Fibroblast of skin of abdomen (primary cell): ENCODE data around the gene HPCAL1.

ENCODE experiments used
- DNase-seq: peaks from one replicate; pipeline ENCODE4 v3.0.0-alpha.2; 2013

Gene HPCAL1

DNA sequence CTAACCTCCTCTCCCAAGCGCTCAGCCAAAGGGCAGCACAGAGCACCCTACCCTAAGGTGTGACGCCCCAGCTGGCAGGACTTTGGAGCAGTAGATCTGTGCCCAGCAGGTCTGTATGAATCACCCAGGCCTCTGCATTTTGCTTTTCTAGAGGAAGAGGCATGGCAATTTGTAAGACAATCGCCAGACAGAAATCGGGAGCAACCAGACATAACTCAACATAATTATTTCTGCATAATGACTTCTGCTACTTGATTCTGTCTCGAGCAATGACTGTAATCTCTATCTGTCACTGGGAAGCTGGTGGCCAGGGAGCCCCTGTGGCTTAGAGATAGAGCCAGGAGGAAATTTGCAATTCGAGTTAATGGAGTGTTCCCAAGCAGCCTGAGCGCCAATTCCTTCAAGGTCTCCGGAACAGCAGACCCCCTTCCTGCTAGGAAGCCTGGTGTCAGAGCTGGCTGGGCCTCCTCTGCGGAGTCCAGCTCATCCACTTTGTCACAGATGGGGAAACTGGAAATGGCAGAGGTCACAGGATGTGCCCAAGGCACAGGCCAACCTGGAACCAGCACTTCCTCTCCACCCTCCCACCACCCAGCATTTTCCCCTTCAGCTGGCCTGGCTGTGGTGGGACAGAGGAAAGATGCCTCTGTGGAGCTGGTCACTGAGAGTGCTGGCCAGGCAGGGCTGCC, 90.4 kb downstream of the HPCAL1 start:
- no peak for DNase-seq

DNA sequence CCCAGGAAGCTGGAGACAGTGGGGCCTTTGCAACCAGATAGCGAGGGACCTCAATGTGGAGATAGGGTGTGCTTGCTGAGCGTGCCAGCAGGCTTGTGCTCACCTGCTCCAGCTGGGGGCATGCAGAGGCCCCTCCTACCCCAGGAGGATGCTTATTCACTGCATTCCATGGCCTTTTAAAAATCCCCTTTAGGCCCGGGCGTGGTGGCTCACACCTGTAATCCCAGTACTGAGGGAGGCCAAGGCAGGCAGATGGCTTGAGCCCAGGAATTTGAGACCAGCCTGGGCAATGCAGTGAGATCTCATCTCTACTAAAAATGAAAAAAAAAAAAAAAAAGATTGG, 90.9 kb downstream of the HPCAL1 start:
- DNase-seq: no peak

DNA sequence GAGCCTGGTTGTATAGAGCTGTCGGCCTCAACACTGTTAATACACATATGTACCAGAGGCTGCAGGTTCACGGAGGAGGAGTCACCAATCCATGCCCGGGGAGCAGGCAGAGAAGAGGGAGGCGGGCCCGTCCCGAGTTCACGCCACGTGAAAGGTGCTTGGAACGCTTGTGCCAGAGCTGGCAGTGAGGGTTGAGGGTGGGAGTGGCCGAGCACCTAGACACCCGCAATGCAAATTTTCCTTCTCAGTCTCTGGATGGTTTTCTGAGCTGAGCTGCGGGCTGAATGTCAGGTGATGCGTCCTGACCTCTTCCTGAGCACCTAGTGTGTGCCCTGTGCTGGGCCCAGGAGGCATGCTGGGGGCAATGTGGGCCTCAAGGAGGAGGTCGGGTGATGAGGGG, 93.2 kb downstream of the HPCAL1 start:
- no peak for DNase-seq

DNA sequence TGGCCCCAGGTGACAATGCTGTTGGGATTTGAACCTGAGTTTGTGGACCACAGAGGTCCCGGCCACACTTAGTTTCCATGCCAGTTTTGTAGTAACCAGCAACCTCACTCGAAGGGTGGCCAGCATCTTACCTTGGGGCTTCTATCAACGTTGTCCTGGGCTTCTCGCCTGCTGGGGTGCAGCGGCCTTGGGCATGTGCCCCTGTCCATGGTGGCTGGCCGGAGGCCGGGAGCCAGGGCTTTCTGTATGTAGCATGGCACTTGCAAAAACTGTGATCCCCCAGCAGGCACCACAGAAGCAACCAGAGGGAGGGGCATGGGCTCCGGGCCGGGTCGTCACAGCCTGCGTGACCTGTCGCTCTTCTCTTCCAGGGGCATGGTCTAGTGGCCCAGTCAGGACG, 93.8 kb downstream of the HPCAL1 start:
- no peak for DNase-seq

DNA sequence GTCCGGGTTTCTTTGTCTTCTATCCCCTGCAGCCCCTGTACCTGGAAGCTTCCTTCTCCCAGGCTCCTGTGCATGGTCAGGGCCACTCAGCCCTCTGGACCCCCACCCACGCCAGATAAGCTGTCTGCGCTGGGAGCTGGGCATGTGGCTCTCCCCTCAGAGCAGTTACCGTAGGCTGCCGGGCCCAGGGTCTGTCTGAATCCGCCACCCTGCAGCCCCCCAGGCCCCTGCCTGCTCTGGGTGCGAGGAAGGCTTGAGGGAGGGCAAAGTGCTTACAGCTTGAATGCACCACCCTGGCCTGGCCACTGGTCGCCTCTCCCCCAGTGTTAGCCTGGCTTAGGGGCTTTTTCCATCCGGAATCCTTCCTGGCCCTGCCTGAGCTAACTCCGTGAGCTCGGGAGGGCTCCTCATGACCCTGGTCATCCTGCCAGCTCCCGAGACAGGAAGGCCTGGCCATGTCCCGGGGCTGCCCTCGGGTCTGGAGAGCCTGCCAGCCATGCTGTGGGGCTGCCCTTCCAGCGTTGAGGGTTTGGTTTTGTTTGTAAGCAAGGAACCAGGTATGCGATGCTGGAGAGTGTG, 94.7 kb downstream of the HPCAL1 start:
- DNase-seq: no peak

DNA sequence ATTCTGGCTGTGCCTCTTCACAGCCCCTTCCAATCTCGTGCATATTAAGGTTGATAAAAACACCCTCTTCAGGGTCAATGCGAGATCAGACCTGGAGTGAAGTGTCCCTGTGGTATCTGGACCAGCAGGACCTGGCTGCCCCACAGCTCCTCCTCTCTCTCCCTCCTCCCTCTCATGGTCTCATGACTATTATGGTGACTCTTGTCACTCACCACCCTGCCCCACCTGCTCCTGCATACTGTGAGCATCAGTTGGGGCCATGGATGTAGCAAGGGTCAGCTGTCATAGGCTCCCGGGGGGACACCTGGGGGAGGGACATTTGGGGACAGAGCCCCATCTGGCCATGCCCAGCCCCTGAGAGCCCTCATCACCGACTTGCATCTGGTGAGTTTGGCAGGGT, 95.2 kb downstream of the HPCAL1 start:
- no peak for DNase-seq

DNA sequence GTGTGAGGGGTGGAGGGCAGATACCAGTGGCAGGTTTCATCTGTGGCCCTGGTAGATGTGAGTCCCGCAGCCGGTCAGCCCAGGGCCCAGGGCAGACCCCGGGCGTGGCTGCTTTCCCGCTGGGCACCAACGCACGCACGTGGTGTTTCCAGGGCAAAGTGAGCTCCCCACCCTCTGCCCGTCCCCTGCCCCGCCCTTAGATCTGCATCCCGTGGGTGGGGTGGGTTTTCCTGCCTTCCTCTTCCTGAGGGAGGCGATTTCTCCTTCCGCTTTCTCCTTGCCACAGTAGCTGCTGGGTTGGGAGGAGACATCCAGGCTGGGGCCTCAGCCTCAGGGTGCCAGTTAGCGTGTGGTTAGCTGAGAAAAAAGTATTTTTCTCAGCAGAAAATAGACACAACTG, 95.8 kb downstream of the HPCAL1 start:
- no peak for DNase-seq

DNA sequence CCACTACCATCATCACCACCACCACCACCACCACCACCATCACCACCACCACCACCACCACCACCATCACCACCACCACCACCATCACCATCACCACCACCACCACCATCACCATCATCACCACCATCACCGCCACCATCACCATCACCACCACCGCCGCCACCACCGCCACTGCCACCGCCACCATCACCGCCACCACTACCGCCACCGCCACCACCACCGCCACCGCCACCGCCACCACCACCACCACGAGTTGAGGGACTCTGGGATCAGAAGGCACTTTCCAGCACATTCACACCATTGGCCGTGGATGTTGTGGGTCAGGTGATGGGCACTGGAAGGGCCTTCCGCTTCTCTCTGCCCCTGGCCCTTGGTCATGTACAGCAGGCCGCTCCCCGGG, 96.7 kb downstream of the HPCAL1 start:
- no peak for DNase-seq

DNA sequence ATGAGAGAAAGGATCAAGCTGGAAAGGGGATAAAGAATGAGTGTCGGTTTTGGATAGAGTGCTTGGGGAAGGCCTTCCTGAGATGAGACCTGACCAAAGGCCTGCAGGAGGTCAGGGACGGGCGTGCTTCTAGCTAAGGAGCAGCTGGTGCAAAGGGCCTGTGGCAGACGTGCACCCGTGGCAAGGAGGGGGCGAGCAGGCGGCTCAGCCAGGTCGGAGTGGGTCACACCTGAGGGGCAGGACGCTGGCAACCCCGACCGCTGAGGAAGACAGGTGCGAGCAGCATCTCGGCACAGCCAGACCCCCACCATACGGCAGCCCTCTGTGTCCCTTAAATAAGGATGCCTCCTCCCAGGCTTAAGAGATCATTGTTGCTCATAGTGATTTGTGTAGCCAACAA, 97.3 kb downstream of the HPCAL1 start:
- no peak for DNase-seq

DNA sequence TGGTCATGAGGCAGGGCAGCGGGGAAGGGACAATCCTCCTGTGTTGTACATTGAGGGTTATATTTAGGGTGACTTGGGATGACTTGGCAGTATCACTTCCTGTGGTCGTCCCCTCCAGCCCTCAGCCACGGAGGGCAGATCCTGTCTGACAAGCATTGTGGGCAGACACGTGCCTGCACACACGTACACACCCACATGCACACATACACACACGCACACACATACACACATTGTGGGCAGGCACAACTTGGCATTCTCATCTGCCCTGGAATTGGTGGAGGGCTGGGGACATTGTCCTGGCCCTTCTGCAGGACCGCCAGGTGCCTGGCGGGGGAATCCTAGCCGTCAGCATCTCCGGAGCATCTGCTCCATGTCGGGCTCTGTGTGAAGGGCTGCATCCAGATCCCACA, 97.9 kb downstream of the HPCAL1 start:
- no peak for DNase-seq

DNA sequence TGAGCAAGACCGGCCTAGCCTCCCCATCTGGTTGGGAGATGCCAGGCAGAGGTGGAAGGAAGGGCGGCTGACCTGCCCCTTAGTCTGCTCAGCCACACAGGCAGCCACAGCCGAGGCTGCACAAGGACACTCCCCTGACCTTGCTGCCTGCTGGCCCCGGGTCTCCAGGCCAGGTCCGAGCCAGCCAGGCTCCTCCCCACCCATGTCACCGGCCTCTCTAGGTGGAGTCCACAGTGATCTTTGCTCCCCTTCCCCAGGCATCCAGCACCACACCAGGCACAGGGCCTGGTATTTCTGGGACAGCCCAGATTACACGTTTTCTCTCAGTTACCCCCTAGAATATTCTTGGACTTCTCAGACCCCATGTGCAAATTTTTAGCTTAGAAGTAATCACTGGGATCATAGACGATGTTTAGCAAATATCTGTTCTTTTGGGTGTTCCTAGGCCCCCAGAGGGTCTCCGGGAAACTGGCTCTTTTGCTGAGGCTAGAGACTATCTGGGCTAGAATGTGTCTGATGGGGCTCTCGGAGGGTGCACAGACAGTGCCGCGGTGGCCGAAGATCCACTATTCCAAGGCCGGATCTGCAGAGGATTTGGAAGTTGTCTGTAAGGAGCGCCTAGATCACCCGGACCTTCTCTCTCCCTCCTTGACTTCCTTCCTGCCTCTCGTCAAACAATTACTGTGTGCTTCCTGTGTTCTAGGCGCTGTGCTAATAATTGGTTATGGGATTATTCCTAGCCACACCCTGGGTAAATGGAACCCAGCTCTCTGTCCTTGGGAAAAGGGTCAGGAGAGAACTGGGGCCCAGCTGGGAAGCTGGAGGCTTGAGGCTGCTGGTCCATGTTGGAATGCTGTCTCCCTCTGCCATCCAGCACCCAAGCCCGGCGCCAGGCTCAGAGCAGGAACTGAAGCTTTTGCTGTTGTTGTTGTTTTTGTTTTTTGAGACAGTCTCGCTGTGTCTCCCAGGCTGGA, 98.6 kb downstream of the HPCAL1 start:
- no peak for DNase-seq

DNA sequence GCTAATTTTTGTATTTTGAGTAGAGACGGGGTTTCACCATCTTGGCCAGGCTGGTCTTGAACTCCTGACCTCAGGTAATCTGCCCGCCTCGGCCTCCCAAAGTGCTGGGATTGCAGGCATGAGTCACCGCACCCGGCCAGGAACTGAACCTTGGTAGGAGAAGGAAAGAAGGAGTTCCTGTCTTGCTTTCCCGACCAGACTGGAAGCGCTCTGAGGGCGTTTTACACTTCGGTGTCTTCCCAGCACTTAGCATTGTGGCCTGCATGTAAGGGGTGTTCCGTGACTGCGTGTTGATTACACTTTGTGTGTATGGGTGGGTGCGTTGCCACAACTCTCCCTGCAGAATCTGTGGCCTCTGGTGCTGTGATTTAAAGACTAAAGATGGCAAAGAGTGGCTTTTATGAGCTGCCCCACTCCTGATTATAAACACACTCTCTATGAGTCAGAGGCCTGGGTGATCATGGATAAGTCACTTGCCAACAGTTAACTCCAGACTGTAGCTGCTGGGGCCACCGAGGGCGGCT, 99.4 kb downstream of the HPCAL1 start:
- DNase-seq: no peak

DNA sequence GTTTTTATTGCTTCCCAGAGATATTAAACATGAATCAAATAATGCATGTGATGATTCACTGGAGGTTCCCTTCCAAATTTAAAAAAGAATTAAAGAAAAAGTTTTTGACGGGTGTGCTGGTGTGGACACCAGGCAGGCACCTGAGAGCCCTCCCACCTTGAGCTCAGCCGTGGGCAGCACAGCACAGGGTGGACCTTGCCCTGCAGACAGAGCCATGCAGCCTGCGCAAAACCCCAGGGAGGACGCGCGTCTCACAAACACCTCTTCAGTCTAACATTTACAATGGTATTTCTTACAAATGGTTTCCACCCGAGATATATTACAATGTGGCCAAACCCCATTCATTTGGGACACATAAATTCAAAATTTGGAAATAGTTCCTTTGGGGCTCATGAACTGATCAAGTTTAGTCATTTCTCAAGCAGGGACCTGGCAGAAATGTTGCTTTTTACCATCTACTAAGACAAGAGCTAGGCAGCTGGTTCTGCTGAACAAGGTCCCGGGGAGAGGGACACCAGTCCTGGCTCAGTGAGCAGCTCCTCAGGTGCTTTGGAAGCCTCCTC, 100.0 kb downstream of the HPCAL1 start:
- DNase-seq: no peak

DNA sequence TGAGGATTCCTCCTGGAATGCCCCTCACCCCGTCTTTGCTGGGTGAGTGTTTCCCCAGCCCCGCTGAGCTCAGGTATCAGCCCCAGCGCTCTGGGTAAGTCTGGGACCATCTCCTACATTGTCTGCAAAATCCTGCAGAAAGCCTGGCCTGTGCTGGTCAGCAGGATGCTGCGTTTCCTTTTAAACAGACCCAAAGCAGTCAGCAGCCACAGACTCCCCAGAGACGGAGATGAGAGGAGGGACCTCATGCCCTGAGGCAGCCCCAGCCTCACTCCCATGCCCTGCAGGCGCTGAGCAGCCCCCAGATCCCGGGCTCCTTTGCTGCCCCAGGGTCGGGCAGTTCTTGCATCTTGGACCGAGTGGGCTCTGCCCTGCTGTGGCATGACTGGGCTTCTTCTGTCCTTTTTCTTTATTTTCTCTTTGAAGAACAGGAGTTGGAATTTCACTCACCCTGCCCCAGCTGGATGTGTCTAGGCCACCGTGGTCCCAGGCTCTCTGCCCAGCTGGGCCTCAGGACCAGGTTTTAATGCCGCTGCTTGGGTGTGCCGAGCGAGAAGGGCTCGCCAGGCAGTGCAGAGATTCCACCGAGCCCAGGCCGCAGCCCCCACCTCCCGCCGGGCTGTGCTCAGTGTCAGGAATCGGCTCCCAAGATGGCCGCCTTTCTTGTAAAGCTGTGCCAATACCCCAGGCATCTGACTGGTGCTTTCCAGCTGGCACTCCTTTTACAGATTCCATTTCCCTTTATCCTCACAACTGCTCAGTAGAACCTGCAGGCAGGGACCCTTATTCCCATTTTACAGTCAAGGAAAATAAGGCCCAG, 101.8 kb downstream of the HPCAL1 start:
- no peak for DNase-seq

DNA sequence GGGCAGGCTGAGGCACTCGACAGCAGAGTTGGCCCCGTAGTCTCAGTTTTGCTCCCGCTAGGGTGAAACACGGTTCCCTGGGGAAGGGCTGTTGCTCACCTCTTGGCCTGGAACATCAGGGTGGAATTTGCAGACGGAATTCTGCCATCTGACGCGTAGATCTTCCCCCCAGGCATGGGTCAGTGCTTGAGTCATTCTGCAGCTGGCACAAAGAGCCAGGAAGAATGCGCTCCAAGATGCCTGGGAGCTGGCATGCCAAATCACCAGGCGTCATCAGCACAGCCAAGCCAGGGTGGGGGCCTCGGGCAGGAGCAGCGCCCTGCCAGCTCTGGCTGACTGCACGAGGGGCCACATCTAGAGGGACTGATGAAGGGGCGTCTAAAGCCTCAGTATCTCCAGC, 102.7 kb downstream of the HPCAL1 start:
- DNase-seq: peak; percentile 82

DNA sequence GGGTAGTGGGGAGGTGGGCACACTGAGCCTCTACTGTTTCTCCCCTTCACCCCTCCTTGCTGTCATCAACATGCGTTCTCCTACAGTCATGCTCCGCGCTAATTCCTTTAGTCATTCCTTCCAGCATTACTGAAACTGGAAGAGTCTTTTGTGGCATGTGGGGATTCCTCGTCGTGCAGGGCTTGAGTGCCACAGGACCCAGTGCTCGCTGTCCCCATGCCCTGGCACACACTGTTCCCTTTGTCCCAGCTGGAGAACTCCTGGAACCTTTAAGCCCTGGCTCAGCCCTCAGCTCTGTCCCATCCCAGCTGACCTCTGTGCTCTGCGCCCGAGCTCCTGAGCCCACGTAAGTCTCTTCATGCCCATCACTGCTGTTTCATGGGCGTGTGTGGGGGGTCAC, 103.3 kb downstream of the HPCAL1 start:
- DNase-seq: no peak

DNA sequence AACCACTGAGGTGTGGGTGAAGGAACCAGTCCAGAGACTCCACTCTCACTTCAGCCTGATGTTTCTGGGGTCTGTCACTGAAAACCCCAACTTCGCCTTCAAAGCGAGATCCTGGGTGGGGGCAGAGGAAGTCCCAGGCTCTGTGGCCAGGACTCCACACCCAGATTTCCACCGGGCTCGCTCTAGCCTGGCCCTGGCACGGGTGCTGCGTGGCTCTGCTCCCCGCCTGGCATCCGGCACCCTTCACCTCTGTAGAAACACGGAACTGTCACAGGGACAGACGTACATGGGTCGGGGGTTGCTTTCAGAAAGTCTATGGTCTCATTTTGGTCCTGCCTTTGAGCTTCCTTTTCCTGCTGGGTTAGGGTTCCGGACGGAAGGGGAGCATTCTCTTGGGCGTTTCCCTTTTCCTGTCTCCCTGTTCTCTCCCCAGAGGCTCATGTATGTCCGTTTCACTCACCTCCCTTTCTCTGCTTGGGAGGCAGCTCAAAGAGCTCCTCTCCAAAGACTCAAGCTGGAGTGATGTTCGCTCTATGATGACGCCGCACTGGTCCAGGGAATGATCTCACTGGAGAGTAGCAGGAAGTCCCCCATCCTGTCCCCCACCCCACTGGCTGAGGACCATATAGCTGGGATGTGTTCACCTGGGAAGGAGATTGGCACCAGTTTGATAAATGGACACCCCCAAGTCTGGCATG, 103.9 kb downstream of the HPCAL1 start:
- no peak for DNase-seq

DNA sequence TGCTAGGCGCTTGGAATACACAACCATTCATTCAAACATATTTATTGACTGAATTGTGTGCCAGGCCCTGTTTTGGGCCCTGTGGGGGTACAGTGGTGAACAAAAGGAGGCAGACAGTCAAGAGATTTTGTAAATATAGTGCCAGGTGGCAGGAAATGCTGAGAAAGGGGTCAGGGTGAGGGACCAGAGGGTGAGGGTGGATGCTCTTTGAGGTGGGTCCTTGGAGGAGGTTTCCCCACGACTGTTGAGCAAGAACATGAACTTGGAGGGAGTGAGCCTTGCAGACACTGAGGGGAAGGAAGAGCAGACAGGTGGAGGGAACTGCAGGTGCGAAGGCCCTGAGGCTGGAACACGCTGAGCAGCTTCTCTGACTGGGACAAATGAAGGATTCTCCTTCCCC, 104.7 kb downstream of the HPCAL1 start:
- DNase-seq: no peak

DNA sequence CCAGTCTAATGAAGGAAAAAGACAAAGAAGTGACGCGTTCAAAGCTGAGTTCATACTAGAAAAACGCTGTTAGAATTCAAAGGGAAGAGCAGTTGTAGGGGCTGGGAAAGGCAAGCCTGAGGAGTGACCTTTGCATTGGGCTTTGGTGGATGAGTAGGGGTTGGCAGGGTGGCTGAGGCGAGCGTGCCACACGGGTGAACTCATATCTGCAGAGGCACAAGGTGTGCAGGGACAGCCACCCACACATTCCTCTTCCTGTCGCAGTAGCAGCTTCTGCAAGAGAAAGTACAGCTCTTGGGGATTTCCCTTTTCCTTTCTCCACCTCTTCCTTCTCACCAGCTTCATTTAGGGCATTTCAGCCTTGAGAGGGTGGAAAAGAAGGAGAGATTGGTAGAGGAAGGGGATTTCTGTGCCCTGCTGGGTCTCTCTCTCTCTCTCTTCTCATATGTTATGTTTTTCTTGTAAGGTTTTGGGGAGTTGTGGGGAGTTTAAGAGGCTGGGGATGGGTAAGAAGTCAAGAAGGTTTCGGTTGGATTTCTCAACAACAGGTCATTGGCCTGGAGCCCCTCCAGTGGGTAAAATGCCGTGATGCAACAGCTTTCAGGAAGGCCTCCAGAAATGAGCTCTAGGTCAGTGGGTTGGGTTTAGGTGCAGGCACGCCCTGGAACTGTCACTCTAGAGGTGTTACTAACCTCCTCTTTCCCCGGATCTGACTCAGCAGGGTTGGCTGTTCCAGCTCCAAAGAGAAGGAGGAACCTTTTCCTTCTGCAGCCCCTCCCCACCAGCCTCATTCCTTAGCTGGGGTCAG, 105.3 kb downstream of the HPCAL1 start:
- DNase-seq: no peak
